GM12872 (cell line): ENCODE results near the gene KIF6.

Experiments
- CTCF ChIP-seq: IDR thresholded peaks from 3 replicates; pipeline ENCODE4 v1.5.1; 2011; ENCODE audit warnings: low read depth, mild to moderate bottlenecking, low read length, moderate library complexity; ENCODE audit not compliant: insufficient read depth

KIF6 gene

GRCh38 chr6:39370390-39370789, 354.8 kb downstream of the KIF6 start:
- TF ChIP-seq CTCF = no peak

- TF ChIP-seq CTCF = 0 out of 3 replicates have a peak, but pooled peaks have one; percentile 8
Observed at GRCh38 chr6:39369987-39370386, 355.2 kb downstream of the KIF6 start.

GRCh38 chr6:39367700-39368099, 357.5 kb downstream of the KIF6 start:
- TF ChIP-seq CTCF = no peak

GRCh38 chr6:39366931-39367618, 358.1 kb downstream of the KIF6 start:
- no peak for TF ChIP-seq CTCF

GRCh38 chr6:39365281-39366074, 359.7 kb downstream of the KIF6 start:
- TF ChIP-seq CTCF = no peak

GRCh38 chr6:39363280-39363679, 361.9 kb downstream of the KIF6 start:
- TF ChIP-seq CTCF = no peak

GRCh38 chr6:39362487-39362865, 362.7 kb downstream of the KIF6 start:
- peak; percentile 61 for TF ChIP-seq CTCF
